AG09309 (cell line): Measurements from ENCODE around the gene CD22.
"Not testable (repeated sequence)": the region's sequence is repeated elsewhere in the genome, so short reads cannot be mapped to it uniquely, and the experiment has no call there.

Experiments used
- DNase-seq: peaks from one replicate; pipeline ENCODE4 v3.0.0-alpha.2; 2010; ENCODE audit warnings: low read depth
- H3K4me3 ChIP-seq: 2 replicates; pipeline ENCODE4 v1.5.1; 2011; ENCODE audit warnings: mild to moderate bottlenecking, low read depth, low read length, moderate library complexity; ENCODE audit not compliant: control insufficient read depth
- TF ChIP-seq, protein P1 (sequence below): IDR thresholded peaks from 2 replicates; pipeline ENCODE4 v1.5.1; 2011; ENCODE audit warnings: mild to moderate bottlenecking, low read depth, low read length, inconsistent platforms; ENCODE audit not compliant: insufficient read depth, control insufficient read depth; ENCODE audit errors: missing control alignments

Gene CD22

DNA sequence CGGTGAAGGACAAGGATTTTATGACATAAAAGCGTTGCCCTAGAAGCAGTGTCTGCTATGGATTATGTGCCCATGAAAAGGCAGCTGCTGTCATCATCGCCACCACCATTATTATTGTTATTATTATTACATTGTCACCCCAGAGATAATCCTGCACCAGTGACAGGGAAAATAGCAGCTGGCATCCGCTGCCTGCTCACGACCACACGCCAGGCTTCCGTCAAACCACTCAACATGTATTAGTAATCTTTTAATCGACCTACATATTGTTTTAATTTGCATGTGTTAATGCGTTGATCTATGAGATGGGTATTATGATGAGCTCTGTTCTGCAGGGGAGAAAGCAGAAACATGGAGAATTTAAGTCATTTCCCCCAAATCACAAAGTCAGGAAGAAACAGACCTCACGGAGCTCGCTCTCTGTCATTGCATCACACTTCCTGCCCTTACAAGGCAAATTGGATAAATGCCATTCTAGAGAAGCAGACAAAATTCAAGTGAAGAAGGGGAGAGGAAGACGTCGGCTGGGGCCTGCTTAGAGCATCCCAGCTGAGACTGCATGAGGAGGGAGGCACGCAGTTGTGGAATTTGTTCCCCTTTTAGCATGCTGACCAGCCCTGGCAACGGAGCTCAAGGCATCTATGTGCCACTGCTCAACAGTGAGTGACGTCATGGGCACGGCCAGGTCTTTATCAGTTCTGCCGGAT lies 29.0 kb downstream of the CD22 start, which contains the start of gene FFAR3:
Gene FFAR3 (plus strand): TSS at position 594 of the 707 bp plus-strand sequence. CDS start 431 bp downstream, outside the sequence.
- DNase-seq = no peak
- TF ChIP-seq, protein P1, sequence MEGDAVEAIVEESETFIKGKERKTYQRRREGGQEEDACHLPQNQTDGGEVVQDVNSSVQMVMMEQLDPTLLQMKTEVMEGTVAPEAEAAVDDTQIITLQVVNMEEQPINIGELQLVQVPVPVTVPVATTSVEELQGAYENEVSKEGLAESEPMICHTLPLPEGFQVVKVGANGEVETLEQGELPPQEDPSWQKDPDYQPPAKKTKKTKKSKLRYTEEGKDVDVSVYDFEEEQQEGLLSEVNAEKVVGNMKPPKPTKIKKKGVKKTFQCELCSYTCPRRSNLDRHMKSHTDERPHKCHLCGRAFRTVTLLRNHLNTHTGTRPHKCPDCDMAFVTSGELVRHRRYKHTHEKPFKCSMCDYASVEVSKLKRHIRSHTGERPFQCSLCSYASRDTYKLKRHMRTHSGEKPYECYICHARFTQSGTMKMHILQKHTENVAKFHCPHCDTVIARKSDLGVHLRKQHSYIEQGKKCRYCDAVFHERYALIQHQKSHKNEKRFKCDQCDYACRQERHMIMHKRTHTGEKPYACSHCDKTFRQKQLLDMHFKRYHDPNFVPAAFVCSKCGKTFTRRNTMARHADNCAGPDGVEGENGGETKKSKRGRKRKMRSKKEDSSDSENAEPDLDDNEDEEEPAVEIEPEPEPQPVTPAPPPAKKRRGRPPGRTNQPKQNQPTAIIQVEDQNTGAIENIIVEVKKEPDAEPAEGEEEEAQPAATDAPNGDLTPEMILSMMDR = no peak
- H3K4me3 ChIP-seq = no peak within 1 kb of the TSS

DNA sequence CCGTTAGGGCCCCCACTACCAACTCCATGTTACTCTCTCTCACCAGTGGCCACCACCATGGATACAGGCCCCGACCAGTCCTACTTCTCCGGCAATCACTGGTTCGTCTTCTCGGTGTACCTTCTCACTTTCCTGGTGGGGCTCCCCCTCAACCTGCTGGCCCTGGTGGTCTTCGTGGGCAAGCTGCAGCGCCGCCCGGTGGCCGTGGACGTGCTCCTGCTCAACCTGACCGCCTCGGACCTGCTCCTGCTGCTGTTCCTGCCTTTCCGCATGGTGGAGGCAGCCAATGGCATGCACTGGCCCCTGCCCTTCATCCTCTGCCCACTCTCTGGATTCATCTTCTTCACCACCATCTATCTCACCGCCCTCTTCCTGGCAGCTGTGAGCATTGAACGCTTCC lies 29.8 kb downstream of the CD22 start:
- not testable (repeated sequence) for H3K4me3 ChIP-seq, DNase-seq

DNA sequence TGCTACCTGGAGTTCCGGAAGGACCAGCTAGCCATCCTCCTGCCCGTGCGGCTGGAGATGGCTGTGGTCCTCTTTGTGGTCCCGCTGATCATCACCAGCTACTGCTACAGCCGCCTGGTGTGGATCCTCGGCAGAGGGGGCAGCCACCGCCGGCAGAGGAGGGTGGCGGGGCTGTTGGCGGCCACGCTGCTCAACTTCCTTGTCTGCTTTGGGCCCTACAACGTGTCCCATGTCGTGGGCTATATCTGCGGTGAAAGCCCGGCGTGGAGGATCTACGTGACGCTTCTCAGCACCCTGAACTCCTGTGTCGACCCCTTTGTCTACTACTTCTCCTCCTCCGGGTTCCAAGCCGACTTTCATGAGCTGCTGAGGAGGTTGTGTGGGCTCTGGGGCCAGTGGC lies 30.4 kb downstream of the CD22 start:
- not testable (repeated sequence) for DNase-seq, H3K4me3 ChIP-seq

DNA sequence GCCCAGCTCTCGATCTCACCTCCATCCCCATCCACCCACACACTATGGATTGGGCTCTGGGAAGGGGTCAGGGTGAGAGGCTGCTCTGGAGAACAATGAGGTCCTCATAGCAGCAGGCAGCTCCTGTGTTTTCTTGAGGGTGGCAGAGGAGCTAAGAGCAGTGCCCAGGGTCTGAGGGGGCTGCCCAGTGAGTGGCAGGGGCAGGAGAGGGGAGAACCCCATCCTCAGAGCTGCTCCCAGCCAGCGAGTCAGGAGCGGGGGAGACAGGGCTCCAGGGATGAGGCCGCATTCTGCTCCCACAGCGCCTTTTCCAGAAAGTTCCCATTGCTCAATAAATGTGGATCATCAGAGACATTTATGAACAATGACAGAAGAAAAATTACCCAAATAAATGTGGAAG lies 31.1 kb downstream of the CD22 start:
- DNase-seq = not testable (repeated sequence)

DNA sequence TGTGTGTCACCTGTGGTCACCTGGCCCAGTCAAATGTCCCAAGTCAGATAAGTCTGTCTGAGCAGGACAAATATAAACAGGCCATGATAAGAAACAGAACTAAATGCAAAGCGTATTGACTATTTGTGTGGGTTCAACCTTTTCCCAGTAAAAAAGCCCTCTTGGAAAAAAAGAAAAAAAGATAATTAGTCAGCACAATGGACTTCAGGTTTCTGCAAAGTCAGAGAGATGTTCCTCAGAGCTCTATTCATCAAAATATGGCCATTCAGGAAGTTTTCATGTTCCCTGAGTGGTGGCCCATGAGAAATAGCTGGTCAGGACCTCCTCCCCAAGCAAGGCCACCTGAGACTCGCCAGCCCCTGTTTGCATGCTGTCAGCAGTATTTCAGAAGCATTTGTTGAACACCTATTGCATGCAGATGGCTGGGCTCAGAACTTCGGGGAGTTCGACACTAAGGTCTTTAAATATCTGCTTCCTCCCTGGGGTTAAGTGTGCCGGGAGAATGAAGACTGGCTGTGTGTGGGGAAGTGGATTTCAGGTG lies 32.0 kb downstream of the CD22 start:
- DNase-seq = no peak
- TF ChIP-seq, protein P1 = no peak
- no peak overlapping the region for H3K4me3 ChIP-seq

More for the DNA sequence above, 31.1 kb downstream of the CD22 start:
- not testable (repeated sequence) for H3K4me3 ChIP-seq

DNA sequence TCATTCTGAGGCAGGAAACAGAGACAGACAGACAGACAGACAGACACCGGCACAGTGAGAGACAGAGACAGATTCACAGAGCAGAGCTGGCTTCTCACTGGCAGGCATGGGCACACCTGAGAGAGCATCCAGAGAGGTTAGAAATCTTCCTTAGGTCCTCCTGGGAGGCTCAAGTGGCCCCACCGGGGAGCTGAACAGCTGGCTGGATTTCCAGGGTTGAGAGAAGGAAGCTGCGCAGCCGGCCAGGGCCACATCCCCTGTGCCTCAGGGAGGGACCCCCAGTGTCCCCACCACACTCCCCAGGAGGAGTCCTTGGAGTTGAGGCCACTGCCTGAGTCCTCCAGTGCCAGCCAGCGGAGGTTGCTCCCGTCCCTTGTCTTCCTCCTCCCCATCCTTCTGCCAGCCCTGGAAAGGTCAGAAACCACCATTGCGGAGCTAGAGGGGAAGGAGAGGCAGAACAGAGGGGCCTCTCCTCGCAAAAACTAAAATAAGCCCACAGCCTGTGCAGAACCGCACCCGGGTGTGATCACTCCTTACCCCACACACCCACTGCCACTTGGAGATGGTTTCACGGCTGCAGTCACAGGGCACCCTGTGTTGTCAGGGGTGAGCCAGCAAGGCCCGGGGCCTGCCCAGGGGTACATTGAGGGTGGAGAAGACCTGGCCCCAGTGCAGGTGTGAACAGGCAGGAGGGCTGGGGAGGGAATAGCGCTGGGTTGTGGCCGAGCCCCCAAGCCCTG lies 33.4 kb downstream of the CD22 start:
- DNase-seq = no peak

DNA sequence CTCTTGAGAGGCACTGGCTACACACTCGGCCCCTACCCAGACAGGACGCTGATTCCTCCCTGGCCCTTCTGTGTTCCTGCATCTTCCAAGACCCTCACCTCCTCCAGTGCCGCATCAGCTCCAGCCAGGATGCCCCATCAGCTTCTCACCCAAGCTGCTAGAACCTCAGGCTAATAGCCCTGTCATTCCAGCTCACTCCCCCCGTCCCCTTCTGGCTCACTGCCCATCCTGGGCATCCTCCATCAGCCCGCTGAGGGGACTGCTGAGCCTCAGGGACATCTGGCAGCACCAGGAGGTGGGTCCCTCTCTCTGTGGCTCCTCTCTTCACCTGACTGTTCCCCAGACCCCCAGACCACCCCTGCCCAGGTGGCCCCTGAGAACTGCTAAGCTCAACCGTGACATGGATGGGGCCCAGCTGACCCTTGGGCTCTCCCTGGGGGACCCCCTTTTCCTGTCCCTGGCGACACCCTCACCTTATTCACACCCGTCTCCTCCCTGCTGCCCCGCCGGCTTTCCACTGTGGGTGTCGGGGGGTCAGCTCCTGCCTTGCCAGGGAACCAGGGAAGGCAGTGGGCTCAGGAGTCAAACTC lies 34.1 kb downstream of the CD22 start:
- H3K4me3 ChIP-seq = no peak overlapping the region
- no peak for DNase-seq
- TF ChIP-seq, protein P1 = no peak

More for the DNA sequence above, 33.4 kb downstream of the CD22 start:
- no peak overlapping the region for H3K4me3 ChIP-seq
- TF ChIP-seq, protein P1 = no peak
